Embryonic facial prominence (tissue), 1 donor: Measurements from ENCODE around the gene WDFY2.

Experiments
- DNase-seq: peaks from one replicate; pipeline ENCODE4 v3.0.0-alpha.2; 2016; ENCODE audit errors: extremely low spot score

WDFY2 gene

DNA sequence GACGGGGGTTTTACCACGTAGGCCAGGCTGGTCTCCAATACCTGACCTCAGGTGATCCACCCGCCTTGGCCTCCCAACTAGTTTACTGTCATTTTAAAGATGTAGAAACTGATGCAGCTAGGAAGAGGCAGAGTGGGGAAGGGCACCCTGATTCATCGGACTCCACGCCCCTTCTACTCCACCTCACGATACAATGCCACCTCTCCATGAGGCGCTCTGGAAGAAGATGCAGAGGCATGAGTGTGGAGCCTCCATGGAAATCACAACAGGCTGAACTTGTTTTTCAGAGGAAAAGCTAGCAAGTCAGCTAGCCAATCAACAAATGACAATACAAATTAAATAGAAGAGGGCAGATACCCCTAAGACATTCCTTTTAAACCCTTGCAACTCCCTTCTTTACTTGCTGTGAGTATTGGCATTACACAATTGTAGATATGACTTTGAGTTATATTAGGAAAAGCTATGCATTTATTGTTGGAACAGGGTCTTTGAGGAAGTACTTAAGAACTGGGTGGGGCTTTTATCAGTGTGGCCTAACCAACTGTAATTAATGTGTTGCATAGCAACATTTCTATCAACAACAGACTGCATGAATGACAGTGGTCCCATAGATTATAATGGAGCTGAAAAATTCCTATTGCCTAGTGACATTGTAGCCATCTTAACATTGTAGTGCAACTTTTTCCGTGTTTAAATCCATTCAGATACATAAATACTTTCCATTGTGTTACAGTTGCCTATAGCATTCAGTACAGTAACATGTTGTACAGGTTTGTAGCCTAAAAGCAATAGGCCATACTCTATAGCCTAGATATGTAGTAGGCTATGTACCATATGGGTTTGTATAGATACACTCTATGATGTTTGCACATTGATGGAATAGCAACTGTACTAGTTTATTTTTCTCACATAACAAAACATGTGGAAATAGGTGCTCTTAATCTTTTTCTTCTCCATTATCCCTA lies 17.6 kb downstream of the WDFY2 start:
- no peak for DNase-seq

DNA sequence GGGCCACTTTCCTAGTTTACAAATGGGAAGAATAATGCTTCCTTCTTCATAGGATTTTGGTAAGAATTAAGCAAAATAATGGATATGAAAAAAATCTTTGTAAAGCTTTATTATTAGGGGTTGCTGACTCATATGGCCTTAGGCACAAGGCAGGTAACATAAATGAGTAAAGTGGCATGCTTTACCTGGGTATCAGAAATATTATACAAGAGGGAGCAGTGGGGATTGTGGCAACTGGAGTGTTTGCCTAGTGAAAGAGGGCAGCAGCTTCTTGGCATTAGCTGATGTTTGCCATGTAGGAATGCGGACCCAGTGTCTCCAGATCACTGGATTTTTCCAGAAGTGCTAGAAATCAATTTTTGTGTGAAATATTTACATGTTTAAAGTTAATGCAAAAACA lies 19.5 kb downstream of the WDFY2 start:
- no peak for DNase-seq

DNA sequence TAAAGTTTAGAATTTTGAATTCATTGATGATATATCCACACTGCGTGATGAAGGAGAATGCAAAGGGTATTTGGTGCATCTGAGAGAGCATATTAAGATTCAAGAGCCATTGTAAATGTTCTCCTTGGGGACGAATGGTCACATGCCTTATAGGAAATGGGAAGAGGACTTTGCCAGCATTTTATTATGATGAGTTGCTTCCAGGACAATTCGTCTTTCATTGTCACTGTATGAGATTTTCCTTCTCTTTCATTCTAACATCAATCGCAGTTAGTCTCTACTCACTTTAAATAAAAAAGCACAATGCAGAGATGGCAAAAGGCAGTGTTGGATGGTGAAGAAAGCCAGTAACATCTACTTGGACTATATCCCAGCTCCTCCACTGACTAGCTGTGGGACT lies 21.4 kb downstream of the WDFY2 start:
- DNase-seq = no peak

DNA sequence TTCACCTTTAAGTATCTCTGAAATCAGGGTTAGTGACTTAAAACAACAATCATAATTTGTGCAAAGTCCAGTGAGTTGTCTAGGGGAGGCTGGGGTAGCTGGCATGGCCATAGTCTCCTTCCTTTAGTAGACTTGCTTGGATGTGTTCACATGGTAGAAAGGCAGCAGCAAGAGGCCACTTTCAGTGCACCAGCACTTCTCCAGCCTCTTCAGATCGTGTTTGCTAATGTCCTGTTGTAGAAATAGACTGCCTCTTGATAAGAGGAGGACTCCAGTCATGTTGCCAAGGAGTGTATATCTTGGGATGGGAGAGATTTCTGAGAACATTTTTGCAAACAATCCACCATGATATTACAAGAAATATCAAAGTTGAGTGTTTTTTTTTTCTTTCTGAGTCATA lies 22.9 kb downstream of the WDFY2 start:
- no peak for DNase-seq

DNA sequence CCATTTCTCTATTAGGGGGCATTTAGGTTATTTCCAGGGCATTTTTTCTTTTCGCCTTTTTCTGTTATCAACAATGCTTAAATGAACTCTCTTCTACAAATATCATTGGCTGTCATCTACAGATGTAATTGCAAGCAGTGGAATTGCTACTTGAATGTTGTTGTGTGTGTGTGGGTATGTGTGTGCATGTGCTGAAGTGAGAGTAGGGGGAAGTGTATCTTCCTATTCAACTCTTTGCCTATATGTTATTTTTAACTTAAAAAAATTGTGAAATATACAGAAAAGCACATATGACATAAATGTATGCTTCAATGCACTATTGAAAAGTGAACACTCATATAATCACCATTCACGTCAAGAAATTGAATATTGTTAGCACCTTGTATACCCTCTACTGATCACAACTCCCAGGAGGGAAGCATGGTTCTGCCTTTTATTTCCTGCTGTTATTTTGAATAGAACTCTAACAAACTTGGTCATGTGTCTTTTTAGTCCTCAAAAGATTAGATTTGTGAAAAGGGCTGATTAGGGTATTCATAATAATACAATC lies 24.7 kb downstream of the WDFY2 start:
- no peak for DNase-seq

DNA sequence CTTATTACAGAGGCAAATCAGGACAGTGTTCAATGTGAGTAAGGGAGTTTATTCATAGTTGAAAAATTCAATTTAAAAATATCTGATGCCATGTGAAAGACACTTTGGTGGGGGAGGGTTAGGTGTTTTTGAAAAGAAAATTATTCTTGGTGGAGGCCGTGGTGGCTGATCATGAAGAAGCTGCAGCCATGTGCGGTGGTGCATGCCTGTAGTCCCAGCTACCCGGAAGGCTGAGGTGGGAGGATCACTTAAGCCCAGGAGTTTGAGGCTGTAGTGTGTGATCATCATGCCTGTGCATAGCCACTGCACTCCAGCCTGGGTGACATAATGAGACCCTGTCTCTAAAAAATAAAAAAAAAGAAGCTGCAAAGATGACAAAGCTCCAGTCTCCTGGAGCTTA lies 28.6 kb downstream of the WDFY2 start:
- no peak for DNase-seq

DNA sequence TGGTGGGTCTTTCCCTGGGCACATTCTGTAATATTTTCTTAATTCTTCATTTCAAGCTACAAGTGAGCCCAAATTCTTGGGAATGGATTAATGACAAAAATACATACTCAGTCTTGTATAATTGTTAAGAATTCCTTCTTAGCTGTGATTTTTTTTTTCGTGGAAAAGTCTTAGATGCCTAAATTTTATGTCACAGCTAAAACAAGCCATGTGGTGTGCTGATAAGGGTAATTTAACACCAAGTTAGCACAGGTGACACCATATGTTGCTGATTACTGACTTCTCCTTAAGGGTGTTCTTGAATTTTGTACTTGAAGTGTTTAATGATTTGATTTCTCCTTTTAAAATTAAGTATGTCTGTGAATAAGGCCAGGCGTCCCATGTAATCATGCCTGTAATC lies 29.3 kb downstream of the WDFY2 start:
- no peak for DNase-seq

DNA sequence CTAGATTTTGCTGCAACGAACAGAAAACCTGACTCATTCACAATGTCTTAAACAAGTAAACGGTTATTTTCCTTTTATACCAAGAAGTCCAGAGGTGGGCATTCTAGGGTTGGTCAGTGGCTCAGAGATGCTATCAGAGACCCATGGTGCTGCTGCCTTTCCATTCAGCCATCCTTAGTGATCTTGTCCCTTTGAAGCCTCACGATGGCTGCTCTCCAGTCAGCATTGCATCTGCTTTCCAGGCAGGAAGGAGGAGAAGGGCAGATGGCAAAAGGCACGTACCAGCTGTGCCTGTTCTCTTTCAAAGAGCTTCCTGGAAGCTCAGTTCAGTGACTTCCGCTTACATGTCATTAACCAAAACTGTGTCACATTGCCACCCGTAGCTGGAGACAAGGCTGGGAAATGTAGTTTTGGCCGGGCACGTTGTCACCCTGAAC lies 30.1 kb downstream of the WDFY2 start:
- no peak for DNase-seq

DNA sequence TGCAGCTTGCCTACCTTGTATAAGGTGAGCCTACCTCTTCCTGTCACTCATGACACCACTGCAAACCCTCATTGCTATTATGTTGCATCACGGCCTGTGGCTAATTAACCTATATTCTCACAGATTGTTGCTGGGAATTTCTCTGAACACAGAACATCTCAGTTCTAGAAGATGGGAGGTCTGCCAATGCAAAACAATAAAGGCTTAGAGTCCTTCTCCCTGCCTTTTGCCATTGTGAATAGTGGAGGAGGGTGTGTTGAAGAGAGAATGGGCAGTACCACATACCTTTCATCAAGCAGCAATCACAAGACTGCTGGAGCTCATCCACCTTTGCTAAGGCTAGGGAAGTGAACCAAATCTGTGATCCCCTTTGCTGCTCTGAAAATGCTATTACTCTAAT lies 34.4 kb downstream of the WDFY2 start:
- no peak for DNase-seq

DNA sequence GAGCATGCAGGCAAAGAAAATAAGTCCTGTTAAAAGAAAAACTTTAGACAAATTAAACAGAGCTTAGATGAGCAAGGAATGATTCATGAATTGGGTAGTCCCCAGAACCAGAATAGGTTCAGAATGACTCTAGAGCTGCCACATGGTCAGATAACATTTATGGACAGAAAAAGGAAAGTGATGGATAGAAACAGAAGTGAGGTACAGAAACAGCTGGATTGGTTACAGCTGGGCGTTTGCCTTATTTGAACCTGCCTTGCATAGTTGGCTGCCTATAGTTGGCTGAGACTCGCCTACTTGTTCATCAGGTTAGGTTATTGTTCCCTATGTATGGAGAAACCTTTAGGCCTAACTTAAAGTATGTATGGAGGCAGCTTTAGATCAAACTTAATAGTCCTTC lies 35.4 kb downstream of the WDFY2 start:
- no peak for DNase-seq

DNA sequence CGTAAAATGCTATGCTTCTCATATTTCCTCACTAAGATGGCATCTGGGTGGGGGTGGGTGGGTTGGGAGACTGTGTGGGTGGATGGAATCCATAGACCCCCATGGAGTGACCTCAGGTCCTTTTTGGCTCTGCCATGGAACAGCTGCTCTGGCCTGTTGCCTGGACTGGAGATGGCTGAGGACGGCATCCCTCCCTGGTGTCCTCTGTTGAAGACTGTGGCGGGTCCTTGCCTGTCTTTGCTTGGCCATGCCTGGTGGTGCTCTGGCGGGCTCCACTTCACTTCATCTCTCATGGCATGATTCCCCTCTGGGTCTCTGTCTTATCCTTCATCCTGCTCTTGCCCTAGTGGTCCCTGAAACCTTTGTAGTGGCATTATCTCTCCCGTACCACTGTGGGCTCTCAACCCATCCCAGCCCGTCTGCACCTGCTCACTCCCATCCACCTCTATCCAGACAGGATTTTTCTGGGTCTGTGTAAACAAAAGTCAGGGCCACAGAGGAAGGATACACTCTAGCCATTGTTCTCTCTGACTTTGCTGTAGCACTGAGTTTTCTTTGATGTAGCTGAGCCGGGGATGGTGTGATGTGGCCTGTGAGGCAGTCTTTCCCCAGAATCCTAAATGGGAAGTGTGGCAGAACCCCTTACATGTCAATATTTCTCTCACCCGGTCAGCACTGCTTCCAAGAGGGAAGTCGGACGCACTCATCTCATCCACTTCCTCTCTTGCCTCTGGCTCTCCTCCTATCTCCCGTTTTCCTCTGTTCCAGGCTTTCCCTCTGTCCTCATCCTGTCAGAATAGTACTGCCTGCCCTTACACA lies 36.1 kb downstream of the WDFY2 start:
- DNase-seq = no peak

DNA sequence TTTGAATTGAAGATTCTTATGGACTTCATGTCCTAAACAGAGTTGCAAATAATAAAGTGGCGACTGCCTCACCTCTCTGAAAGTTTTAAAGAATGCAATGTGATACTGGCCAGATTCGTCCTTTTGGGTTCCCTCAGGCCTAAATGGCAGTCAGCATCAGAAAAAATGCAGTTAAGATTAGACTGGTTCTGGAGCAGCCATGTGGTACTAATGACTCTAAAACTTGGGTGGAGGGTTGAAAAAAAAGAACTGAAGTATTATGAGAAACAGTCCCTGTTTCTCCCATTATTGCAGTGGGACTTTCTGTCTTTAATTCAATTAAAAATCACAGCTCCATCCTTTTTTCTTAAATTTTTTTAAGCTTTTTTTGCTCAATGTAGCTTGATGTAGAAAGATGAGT lies 37.3 kb downstream of the WDFY2 start:
- no peak for DNase-seq

DNA sequence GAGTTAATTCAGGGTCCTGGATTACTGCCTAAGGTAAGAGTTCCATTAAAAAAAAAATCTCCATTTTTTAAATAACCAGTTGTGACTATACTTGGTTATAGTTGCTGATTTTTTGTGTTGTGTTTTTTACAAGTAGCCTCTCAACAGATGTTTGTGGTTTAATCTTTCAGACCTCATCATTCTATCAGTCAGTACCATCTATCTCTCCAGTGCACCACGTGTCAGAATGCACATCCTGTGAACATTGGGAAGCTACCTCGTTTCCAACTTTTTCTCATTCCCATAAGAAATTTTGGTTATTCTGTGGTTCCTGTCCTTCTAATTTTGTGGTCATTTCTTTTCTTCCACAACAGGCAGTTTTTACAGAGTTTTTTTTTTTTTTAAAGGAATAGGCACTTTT lies 39.2 kb downstream of the WDFY2 start:
- no peak for DNase-seq

DNA sequence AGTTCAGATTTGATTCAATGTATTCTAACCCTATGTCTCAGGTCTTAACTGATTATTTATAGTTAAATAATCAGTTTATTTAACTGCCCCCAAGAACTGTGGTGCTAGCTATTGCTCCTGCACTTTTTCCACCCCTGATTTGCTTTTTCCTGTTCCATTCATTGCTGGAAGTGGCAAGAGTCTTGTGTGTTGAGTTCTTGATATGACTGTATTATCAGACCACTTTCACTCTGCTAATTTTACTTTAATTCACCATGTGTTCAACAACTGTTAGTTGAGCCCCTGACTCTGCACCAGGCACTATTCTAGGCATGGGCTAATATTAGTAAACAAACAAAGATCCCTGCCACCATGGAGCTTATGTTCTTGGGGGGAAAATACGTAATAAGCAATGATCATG lies 39.9 kb downstream of the WDFY2 start:
- DNase-seq = no peak

DNA sequence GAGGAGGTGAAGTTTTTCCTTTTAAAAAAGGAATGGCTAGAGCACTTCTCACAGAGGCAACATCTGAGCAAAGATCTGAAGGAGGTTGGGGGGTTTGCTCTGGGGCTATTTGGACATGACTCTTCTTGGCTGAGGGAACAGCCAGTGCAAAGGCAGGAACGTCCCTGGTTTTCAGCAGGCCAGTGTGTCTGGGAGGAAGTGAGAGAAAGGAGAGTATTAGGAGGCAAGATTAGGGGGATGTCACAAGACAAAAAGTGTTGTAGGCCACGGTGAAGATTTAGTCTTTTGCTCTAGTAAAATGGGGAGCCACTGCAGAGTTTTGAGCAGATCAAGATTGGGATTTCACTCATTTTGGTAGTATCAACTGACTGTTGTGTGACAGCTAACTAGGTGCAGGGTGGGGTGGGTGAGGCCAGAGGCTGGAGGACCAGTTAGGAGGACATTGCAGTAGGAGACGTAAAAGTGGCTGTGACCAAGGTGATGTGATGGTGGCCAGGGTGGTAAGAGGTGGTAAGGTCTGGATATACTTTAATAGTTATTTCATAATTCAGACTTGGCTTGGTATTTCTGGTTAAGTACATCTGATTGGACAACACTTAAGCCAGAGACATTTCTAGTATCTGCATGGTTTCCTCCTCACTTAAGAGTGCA lies 40.6 kb downstream of the WDFY2 start:
- no peak for DNase-seq

DNA sequence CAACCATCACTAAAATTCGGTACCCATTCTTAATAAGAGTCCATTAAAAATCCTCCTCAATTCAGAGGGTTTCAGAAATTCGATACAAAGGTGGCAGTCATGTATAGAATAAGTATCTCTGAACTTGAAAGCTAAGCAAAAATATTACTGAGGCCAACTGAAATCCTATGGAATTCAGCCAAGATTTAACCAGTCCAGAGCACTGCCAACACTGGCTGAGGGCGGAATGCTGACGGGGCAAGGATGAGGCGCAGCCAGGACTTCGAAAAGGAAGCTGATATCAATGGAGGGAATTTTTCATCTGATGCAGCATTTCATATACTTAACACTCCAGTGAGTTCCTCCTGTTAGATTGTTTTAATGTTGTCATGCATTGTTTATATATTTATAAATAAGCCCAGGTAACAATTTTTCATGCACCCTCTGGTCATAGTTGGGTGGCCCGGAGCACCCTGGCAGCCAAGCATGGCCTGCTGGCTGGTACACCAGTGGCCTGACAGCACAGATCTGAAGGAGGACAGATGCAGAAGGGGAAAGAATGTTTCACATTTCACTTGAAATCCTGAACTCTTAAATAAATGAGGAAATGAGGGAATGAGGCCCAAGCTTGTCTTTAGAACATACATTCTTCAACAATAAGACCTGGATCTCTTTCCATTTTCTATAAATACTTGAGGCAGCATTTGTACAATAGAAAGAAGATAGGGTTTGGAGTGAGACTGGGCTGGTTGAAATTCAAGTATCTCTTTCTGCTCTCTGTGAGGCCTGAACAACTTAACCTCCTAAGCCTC lies 41.5 kb downstream of the WDFY2 start:
- DNase-seq = no peak

DNA sequence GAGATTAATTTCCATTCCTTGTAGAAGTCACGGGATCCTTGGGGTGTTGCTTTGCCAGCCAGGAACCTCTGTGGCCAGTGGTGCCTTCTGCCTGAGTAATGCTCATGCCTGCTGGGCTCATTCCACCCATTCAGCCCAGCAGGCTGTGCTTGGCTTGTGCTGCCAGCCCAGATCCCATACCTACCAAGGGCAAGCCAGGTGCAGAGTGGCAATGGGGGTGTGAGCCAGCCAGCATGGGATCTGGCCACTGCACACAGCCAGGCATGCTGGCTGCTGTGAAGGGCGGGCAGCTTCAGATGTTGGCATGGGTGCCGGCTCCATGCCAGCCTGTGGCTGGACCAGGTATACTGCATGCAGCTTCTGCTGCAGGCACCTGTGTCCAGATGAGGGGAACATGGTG lies 42.5 kb downstream of the WDFY2 start:
- DNase-seq = no peak

DNA sequence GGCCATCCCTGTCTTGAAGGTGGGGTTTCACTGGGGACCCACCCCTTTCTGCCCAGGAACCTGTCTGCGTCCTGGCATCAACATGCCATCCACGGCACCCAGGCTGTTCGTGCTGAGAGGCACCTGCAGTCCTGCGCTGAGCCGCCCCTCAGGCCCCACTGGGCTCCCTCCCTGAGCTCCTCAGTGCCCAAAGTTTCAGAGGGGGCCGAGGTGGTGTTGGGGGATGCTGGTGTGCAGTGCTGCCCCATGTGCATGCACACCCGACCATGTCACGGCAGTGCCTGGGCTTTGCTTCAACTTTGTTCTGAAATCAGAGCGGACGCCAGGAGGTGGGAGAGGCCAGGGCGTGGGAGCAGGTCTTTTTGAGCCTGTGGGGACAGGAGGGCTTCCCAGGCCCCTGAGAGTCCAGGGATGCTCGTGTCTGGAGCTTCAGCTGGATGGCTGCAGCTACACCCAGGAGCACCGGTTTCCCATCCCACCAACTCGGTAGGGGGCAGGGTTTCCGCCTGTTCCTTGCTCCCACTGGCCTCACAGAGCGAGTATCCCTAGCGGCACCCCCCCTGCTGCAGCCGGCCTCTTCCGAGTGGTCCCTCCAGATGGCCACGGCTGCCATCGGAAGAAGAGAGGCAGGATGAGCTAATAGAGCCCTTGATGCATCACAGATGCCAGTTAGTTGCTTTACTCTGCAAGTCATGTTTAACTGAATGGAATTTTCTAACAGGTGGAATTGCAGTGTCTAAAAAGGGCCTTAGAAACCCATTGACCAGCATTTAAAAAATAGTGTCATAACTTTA lies 44.0 kb downstream of the WDFY2 start:
- no peak for DNase-seq

DNA sequence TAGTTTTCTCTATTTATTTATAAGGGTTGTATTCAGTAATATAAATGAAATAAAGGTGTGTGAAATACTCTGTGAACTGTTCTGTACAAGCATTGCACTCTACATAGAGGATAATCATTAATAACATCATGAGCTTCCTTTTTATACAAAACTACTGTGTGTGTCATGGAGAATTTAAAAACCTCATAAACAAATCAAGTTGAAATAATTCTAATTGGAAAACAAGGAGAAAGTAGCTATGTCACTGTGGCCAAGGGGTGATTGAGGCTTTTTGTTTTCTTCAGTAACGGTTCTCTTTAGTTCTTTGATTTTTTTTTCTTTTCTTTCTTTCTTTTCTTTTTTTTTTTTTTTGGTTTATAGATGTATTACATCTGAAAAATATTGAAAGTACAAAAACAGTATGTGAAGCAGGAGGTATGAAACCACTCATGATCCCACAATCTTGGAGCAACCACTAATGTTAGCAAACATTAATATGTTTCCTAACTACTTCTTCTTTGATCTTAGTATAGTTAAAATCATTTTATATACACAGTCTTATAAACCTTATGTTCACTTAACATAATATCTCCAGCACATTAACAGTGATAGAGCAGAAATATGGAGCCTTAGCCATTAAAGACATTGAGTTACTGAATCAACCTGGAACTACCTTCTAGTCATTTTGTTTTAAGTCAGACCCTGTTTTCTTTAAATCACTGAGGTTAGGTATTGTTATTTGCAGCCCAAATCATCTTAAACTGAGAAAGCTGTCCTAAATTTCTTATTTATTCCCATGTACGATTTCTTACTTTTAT lies 45.4 kb downstream of the WDFY2 start:
- DNase-seq = no peak

DNA sequence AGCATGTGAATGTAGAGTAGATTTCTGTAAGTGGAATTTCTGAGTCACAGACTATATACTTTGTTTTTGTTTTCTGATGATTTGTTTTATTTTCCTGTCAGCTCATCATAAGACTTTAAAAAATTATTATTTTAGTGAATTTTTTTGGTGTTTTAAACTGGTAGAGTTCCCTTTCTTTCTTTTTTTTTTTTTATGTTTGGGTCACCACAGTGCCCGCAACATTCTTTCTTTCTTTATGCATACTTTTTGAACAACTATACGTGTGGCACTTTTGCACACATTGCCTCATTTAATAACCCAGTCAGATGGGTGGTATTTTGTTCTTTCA lies 46.0 kb downstream of the WDFY2 start:
- no peak for DNase-seq
